Measurements from ENCODE around the gene MNT.

MNT gene

DNA sequence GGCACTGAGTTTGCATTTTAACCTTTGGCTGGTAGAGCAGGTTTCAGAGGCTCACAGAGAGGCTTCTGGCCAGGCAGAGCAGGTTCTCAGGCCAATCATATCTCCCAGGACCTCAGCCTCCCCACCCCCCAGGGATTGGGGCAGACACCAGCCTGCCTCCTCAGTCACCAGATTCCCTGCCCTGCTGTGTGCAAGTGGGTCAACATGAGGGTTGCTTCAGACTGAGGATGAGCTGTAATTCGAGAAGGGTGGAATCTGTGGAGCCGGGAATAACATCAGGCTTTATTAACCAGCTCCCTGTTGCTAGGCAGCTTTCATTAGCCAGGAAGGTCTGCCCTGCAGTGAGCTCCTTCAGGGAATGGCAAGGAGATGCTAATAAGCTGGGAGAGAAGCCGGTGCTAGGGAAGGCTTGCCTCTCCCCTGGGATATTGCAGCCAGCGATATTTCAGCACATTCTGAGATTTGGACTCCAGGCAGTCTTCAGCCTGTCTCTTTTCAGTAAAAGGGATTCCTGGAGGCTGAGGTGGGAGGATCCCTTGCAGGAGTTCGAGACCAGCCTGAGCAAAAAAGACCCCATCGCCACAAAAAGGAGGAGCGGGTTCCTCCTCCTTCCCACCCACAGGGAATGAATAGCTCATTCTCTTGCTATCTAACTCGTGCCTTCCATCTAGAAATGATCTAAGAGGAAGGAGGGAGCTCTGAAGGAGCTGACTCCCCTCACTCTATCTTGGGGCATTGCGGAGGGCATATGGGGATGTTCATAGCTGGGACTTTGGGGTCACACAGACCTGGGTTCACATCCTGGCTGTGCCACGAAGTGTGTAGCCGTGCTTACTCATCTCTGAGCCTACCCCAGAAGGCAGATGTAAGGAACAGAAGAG, 52.8 kb downstream of the MNT start:
- peak; percentile 71 for DNase-seq (ENCODE audit: low read depth, low spot score)

DNA sequence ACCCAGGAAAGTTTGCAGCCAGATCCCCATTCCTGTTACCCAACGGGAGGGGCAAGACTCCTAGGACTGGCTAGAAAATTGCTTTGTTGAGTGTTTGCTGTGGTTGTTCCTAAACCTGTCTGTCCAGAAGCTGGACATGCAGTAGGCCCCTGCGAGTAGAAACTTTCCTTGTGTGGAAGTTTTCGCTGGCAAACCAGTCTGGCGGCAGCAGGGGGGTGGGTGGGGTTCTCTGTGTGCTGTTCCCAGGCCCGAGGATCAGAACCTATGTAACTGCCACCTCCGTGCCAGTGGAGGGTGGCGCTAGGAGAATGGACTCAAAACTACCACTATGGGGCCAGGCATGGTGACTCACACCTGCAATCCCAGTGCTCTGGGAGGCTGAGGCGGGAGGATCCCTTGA, 54.4 kb downstream of the MNT start:
- TF ChIP-seq, protein P1, sequence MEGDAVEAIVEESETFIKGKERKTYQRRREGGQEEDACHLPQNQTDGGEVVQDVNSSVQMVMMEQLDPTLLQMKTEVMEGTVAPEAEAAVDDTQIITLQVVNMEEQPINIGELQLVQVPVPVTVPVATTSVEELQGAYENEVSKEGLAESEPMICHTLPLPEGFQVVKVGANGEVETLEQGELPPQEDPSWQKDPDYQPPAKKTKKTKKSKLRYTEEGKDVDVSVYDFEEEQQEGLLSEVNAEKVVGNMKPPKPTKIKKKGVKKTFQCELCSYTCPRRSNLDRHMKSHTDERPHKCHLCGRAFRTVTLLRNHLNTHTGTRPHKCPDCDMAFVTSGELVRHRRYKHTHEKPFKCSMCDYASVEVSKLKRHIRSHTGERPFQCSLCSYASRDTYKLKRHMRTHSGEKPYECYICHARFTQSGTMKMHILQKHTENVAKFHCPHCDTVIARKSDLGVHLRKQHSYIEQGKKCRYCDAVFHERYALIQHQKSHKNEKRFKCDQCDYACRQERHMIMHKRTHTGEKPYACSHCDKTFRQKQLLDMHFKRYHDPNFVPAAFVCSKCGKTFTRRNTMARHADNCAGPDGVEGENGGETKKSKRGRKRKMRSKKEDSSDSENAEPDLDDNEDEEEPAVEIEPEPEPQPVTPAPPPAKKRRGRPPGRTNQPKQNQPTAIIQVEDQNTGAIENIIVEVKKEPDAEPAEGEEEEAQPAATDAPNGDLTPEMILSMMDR (IDR thresholded peaks at IDR 0.05; ENCODE audit: low read depth, low read length), result no peak
- H3K4me3 ChIP-seq (ENCODE audit: low read depth, low read length), result no peak overlapping the region
- no peak for DNase-seq (ENCODE audit: low read depth, low spot score)
- in situ Hi-C loops (cut with HindIII; ENCODE audit: low sequenced_read_pairs), result no loop called here

More for the DNA sequence above, 52.8 kb downstream of the MNT start:
- in situ Hi-C loops (cut with HindIII; ENCODE audit: low sequenced_read_pairs), result no loop called here
- TF ChIP-seq, protein P1 (IDR thresholded peaks at IDR 0.05; ENCODE audit: low read depth, low read length), result no peak
- no peak overlapping the region for H3K4me3 ChIP-seq (ENCODE audit: low read depth, low read length)

DNA sequence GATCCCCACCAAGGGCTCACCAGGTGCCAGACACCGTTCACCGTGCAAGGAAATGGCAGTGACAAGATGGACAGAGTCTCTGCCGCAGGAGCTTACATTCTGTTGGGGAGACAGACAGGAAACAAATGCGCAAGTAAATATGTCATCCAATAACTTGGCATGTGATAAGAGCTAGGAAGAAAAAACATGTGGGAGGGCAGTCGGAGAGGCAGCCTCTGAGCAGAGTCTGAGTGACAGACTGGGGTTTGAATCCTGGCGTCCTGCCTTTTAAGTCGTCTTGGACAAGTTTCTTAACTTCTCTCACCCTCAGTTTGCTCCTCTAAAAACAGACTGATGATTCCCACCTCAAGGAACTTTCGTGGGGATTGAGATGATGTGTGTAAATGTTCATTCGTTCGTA, 56.3 kb downstream of the MNT start:
- DNase-seq (ENCODE audit: low read depth, low spot score), result no peak
- TF ChIP-seq, protein P1 (IDR thresholded peaks at IDR 0.05; ENCODE audit: low read depth, low read length), result no peak
- no peak overlapping the region for H3K4me3 ChIP-seq (ENCODE audit: low read depth, low read length)
- in situ Hi-C loops (cut with HindIII; ENCODE audit: low sequenced_read_pairs), result no loop called here

DNA sequence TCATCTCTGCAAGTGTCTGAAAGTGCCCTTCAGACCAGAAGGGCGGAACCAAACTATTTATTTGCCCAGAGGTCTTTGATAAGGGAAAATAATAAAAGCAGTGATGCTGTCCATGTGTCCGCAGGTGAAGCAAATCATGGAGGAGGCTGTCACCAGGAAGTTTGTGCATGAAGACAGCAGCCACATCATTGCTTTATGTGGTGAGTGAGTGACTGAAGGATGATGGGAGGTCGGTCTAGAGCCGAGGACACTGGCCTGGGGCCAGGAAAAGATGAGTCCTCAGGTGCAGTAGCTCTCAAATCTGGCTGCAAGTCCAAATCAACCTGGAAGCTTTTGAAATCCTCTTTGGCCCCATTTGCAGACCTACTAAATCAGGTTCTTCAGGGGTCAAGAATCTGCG, 57.4 kb downstream of the MNT start:
- TF ChIP-seq, protein P1 (IDR thresholded peaks at IDR 0.05; ENCODE audit: low read depth, low read length), result no peak

DNA sequence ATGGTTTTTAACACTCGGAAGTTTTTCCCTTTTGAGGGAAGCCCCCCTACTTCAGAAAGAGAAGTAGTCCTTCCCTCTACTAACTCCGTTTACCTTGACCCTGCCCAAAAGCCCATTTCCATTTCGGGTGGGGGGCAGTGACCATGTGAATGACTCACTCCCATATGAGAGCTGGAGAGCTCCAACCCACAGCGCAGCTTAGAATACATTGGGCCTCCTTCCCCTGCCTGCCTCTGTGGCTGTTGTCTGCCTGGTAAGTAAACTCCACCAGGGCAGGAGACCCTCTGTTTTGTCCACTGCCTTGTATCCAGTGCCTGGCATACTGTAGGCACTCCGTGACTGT, 62.6 kb downstream of the MNT start:
- H3K4me3 ChIP-seq (ENCODE audit: low read depth, low read length), result peak overlapping the region; percentile 74
- peak; percentile 32 for DNase-seq (ENCODE audit: low read depth, low spot score)
- in situ Hi-C loops (cut with HindIII; ENCODE audit: low sequenced_read_pairs), result no loop called here
- TF ChIP-seq, protein P1 (IDR thresholded peaks at IDR 0.05; ENCODE audit: low read depth, low read length), result no peak

More for the DNA sequence above, 57.4 kb downstream of the MNT start:
- in situ Hi-C loops (cut with HindIII; ENCODE audit: low sequenced_read_pairs), result no loop called here
- no peak for DNase-seq (ENCODE audit: low read depth, low spot score)
- no peak overlapping the region for H3K4me3 ChIP-seq (ENCODE audit: low read depth, low read length)

DNA sequence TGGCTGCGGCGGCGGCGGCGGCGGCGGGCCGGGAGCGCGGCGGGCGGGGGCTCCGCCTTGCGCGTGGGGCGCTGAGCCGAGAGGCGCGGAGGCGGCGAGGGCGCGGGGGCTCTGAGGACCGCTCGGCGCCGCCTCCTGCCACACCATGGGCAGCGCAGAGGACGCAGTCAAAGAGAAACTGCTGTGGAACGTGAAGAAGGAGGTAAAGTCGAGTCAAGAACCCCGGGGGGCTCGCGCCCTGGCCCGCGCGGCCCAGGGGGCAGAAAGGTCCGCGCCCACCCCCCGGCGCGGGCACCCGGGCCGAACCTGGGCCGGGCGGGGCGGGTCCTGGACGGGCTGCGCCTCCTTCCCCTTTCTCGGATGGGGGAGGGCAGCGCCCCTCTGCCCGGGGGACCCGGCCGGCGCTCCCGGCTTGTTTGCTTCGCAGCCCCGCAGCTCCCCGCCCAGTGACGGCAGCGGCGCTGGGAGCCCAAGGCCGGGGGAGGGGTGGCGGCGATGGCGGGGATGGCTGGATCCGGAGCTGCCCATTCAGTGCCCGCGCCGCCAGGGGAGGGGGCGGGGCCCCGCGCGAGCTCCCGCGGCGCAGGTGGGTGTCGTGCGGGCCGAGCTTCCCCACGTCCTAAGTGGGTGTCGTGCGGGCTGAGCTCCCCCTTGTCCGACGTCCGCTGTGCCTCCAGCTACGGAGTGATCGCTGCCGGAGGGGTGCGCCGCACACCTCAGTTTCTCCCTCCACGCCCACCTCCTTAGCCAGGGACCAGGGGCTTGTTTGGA, 63.1 kb downstream of the MNT start:
- peak overlapping the region; percentile 74 for H3K4me3 ChIP-seq (ENCODE audit: low read depth, low read length)
- peak; percentile 59 for DNase-seq (ENCODE audit: low read depth, low spot score)
- TF ChIP-seq, protein P1 (IDR thresholded peaks at IDR 0.05; ENCODE audit: low read depth, low read length), result peak; percentile 4
- in situ Hi-C loops (cut with HindIII; ENCODE audit: low sequenced_read_pairs), result no loop called here
